GM23338 (cell line): ENCODE data around the gene ZNF282.

Experiments
- EZH2 ChIP-seq: fragments of 200-600 bp; sonication (generic); IDR thresholded peaks from one replicate; pipeline ENCODE4 v1.8.0; 2017; ENCODE audit warnings: antibody characterized with exemption, mild to moderate bottlenecking, low read depth; ENCODE audit not compliant: unreplicated experiment
- EZH2phosphoT487 ChIP-seq: fragments of 200-600 bp; sonication (generic); IDR thresholded peaks from one replicate; pipeline ENCODE4 v1.8.1; 2018; ENCODE audit warnings: antibody characterized with exemption; ENCODE audit not compliant: unreplicated experiment
- JUNB ChIP-seq: IDR thresholded peaks from one replicate; pipeline ENCODE4 v1.6.1; 2016; ENCODE audit warnings: antibody characterized with exemption; ENCODE audit not compliant: unreplicated experiment
- POLR2AphosphoS5 ChIP-seq: IDR thresholded peaks from 2 replicates; pipeline ENCODE4 v1.6.1; 2016; ENCODE audit warnings: antibody characterized with exemption, low read depth
- ZNF114 ChIP-seq: fragments of 250-450 bp; sonication (Bioruptor Pico); IDR thresholded peaks from 2 replicates; pipeline ENCODE4 v1.5.0; 2020; ENCODE audit warnings: mild to moderate bottlenecking, moderate library complexity
- TF ChIP-seq, protein P1 (sequence below), 2 experiments: fragments of 200-600 bp in 1 of 2; sonication (generic) in 1 of 2; conservative IDR thresholded peaks; 2 replicates each; pipeline versions ENCODE4 v1.5.1 to v1.6.1; 2016 to 2017; ENCODE audit warnings: antibody characterized with exemption in 2 of 2, low read depth in 2 of 2, mild to moderate bottlenecking in 2 of 2, moderate library complexity in 1 of 2
- TF ChIP-seq, protein P2 (sequence below): IDR thresholded peaks from one replicate; pipeline ENCODE4 v1.6.1; 2018; ENCODE audit warnings: antibody characterized with exemption; ENCODE audit not compliant: unreplicated experiment
- TF ChIP-seq, protein P3 (sequence below): fragments of 250-450 bp; sonication (Bioruptor Pico); IDR thresholded peaks from 2 replicates; pipeline ENCODE4 v1.5.0; 2020; ENCODE audit warnings: mild to moderate bottlenecking, moderate library complexity

DNA sequence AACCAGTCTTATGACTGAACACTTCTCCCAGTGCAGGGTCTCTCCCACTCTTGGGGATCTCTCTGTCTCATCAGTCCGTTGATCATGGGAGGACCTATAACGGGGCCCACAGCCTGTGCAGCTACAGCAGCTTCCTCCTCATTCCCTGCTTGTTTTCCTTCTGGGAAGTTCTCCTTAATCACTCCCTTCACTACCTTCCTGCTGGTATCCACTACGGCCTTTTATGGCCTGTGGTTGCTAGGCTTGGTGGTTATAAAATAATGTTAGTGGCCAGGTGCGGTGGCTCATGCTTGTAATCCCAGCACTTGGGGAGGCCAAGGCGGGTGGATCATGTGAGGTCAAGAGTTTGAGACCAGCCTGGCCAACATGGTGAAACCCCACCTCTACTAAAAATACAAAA lies 3.5 kb upstream of the ZNF282 start:
- TF ChIP-seq, protein P1, sequence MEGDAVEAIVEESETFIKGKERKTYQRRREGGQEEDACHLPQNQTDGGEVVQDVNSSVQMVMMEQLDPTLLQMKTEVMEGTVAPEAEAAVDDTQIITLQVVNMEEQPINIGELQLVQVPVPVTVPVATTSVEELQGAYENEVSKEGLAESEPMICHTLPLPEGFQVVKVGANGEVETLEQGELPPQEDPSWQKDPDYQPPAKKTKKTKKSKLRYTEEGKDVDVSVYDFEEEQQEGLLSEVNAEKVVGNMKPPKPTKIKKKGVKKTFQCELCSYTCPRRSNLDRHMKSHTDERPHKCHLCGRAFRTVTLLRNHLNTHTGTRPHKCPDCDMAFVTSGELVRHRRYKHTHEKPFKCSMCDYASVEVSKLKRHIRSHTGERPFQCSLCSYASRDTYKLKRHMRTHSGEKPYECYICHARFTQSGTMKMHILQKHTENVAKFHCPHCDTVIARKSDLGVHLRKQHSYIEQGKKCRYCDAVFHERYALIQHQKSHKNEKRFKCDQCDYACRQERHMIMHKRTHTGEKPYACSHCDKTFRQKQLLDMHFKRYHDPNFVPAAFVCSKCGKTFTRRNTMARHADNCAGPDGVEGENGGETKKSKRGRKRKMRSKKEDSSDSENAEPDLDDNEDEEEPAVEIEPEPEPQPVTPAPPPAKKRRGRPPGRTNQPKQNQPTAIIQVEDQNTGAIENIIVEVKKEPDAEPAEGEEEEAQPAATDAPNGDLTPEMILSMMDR (conservative IDR thresholded peaks at IDR 0.05; ENCODE audit: low read depth in 2 of 2), result no peak
- no peak for TF ChIP-seq POLR2AphosphoS5
- no peak for TF ChIP-seq EZH2
- TF ChIP-seq, protein P2, sequence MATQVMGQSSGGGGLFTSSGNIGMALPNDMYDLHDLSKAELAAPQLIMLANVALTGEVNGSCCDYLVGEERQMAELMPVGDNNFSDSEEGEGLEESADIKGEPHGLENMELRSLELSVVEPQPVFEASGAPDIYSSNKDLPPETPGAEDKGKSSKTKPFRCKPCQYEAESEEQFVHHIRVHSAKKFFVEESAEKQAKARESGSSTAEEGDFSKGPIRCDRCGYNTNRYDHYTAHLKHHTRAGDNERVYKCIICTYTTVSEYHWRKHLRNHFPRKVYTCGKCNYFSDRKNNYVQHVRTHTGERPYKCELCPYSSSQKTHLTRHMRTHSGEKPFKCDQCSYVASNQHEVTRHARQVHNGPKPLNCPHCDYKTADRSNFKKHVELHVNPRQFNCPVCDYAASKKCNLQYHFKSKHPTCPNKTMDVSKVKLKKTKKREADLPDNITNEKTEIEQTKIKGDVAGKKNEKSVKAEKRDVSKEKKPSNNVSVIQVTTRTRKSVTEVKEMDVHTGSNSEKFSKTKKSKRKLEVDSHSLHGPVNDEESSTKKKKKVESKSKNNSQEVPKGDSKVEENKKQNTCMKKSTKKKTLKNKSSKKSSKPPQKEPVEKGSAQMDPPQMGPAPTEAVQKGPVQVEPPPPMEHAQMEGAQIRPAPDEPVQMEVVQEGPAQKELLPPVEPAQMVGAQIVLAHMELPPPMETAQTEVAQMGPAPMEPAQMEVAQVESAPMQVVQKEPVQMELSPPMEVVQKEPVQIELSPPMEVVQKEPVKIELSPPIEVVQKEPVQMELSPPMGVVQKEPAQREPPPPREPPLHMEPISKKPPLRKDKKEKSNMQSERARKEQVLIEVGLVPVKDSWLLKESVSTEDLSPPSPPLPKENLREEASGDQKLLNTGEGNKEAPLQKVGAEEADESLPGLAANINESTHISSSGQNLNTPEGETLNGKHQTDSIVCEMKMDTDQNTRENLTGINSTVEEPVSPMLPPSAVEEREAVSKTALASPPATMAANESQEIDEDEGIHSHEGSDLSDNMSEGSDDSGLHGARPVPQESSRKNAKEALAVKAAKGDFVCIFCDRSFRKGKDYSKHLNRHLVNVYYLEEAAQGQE, result no peak
- no peak for TF ChIP-seq ZNF114 (CRISPR knock-in tag)
- no peak for TF ChIP-seq JUNB
- no peak for TF ChIP-seq EZH2phosphoT487
- TF ChIP-seq, protein P3, sequence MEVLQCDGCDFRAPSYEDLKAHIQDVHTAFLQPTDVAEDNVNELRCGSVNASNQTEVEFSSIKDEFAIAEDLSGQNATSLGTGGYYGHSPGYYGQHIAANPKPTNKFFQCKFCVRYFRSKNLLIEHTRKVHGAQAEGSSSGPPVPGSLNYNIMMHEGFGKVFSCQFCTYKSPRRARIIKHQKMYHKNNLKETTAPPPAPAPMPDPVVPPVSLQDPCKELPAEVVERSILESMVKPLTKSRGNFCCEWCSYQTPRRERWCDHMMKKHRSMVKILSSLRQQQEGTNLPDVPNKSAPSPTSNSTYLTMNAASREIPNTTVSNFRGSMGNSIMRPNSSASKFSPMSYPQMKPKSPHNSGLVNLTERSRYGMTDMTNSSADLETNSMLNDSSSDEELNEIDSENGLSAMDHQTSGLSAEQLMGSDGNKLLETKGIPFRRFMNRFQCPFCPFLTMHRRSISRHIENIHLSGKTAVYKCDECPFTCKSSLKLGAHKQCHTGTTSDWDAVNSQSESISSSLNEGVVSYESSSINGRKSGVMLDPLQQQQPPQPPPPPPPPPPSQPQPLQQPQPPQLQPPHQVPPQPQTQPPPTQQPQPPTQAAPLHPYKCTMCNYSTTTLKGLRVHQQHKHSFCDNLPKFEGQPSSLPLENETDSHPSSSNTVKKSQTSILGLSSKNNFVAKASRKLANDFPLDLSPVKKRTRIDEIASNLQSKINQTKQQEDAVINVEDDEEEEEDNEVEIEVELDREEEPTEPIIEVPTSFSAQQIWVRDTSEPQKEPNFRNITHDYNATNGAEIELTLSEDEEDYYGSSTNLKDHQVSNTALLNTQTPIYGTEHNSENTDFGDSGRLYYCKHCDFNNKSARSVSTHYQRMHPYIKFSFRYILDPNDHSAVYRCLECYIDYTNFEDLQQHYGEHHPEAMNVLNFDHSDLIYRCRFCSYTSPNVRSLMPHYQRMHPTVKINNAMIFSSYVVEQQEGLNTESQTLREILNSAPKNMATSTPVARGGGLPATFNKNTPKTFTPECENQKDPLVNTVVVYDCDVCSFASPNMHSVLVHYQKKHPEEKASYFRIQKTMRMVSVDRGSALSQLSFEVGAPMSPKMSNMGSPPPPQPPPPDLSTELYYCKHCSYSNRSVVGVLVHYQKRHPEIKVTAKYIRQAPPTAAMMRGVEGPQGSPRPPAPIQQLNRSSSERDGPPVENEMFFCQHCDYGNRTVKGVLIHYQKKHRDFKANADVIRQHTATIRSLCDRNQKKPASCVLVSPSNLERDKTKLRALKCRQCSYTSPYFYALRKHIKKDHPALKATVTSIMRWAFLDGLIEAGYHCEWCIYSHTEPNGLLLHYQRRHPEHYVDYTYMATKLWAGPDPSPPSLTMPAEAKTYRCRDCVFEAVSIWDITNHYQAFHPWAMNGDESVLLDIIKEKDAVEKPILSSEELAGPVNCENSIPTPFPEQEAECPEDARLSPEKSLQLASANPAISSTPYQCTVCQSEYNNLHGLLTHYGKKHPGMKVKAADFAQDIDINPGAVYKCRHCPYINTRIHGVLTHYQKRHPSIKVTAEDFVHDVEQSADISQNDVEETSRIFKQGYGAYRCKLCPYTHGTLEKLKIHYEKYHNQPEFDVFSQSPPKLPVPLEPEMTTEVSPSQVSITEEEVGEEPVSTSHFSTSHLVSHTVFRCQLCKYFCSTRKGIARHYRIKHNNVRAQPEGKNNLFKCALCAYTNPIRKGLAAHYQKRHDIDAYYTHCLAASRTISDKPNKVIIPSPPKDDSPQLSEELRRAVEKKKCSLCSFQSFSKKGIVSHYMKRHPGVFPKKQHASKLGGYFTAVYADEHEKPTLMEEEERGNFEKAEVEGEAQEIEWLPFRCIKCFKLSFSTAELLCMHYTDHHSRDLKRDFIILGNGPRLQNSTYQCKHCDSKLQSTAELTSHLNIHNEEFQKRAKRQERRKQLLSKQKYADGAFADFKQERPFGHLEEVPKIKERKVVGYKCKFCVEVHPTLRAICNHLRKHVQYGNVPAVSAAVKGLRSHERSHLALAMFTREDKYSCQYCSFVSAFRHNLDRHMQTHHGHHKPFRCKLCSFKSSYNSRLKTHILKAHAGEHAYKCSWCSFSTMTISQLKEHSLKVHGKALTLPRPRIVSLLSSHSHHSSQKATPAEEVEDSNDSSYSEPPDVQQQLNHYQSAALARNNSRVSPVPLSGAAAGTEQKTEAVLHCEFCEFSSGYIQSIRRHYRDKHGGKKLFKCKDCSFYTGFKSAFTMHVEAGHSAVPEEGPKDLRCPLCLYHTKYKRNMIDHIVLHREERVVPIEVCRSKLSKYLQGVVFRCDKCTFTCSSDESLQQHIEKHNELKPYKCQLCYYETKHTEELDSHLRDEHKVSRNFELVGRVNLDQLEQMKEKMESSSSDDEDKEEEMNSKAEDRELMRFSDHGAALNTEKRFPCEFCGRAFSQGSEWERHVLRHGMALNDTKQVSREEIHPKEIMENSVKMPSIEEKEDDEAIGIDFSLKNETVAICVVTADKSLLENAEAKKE (CRISPR knock-in tag), result no peak
